NCI-H446 treated with DMSO at 0.1 percent for 48 hours (cell line): ENCODE results near the gene KCNQ1.

ENCODE experiments used
- DNase-seq: peaks from one replicate; lab custom pipeline; 2025; lab: John Stamatoyannopoulos, UW

The KCNQ1 gene

DNA sequence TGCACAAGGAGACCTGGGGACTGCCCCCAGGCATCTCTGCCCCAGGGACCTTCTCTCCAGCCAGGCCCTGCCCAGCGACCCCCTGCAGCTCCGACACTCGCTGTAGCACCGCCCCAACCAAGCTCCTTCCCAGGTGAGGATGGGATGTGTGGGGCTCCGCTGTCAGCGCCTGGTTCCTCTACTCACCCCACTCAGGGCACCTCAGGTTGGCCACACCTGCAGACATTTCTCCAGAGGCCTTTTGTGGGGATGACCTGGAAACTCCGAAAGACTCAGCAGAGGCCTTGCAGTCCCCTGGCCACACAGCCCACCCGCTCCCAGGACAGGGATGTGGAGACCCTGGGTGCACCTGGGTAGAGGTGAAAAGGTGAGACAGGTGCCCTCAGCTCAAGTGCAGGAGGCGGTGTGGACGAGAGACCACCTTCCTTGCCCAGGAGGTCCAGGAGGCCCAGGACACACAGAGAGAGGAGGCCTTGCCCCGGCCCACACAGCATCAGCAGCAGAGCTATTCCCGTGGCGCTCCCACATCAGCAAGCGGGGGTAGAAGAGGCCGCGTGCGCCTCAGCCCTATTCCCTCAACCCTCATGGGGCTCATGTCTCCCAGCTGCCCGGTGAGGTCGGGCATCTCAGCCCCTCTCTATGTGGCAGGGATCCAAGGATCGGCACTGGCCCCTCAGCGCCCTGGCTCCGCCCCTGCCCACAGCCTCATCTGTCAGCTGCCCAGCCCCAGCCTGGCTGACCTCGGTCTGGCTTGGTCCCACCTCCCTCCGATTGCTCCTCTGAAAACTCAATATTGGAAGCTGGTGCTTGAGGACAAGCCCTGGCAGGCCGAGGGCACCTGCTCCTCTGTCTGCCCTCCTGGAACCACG, 21.4 kb upstream of the KCNQ1 start:
- no peak for DNase-seq

DNA sequence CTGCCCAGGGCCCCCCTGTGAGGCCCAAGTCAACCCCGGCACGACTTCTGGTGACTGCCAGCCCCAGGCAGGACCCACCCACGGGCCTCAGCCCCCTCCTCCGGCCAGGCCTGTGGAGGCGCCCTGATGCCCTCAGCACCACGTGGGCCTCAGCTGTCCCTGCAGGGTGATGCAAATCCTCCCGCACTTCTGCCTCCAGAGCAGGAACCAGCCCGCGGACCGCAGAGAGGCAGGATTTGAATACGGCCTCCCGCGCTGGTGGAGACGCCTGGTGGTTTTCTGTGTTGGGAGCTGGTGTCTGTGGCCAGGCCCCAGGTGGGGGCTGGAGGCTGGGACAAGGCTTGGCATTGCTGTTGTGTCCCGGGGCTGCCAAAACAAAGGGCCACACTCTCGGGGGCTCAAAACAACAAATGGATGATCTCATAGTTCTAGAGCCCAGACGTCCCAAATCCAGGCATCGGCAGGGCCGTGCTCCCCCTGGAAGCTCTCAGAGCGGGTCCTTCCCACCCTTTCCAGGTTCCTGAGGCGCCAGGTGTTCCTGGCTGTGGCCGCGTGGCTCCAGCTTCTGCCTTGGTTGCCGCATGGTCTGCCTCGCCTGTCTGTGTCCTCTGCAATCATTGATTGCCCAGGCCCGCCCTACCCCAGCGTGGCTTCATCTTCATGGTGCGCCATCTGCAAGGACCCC, 19.9 kb upstream of the KCNQ1 start:
- no peak for DNase-seq

DNA sequence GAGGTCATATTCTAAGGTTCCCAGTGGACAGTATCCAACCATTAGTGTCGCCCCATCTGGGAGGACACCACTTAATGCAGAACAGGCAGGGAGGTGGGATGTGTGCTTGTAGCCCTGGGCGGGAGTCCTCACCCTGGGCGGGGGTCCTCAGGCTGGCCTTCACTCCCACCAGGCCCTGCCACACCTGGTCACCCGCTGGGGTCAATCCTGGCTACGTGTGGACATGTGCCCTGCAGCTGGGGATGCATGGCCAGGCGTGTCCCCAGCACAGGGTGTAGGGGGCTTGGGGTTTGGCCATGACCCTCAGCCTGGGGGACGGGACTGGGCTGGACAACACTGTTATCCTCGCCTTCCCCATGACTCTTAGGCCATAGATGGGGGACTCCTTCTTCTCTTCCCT, 19.3 kb upstream of the KCNQ1 start:
- DNase-seq: no peak

DNA sequence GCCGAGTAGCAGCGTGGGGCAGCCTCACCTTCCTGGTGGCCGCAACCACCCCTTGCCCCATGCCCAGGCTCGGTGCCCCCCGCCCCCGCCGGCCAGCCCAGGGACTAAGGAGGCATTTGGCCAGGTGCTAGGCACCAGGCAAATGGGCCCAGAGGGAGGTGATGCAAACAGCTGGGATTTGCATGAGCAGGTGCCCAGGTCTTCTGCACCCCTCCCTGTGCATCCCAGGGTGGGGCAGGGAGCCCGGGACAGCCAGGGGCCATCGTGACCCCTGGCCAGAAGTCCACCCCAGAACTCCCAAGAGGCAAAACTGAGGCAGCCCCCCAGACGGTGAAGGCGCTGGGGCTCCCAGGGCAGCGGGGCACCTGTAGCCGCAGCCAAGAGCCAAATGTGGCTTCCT, 18.6 kb upstream of the KCNQ1 start:
- DNase-seq: no peak

DNA sequence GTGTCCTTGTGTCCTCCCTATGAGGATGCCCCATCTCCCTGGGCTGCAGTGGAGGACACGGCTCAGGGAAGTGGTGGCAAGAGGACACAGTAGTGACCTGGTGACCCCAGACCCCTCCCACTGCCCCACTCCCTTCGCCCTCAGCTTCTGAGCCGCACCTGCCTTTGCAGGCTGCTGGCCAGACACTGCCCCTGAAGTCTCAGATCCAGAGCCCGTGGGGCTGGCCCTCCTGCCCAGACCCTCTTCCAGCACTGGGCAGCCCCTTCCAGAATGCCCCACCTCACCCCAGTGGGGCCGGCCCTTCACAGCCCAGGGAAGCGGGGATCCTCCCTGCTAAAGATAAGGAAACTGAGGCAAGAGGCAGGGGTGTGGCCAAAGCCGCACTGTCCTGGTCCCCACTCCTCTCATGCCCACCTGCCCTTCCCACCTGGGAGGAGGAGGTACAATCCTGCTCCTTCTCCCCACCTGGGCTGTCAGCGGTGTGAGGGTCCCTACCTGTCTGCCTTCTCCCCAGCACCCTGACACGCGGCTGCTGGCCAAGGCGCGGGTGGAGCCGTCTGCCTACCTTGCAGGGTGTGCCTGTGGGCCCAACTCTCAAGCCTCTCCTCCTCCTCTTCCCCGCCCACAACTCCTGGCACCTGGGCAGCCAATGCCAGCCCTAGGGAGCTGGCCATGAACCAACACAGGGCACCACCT, 17.8 kb upstream of the KCNQ1 start:
- DNase-seq: no peak

DNA sequence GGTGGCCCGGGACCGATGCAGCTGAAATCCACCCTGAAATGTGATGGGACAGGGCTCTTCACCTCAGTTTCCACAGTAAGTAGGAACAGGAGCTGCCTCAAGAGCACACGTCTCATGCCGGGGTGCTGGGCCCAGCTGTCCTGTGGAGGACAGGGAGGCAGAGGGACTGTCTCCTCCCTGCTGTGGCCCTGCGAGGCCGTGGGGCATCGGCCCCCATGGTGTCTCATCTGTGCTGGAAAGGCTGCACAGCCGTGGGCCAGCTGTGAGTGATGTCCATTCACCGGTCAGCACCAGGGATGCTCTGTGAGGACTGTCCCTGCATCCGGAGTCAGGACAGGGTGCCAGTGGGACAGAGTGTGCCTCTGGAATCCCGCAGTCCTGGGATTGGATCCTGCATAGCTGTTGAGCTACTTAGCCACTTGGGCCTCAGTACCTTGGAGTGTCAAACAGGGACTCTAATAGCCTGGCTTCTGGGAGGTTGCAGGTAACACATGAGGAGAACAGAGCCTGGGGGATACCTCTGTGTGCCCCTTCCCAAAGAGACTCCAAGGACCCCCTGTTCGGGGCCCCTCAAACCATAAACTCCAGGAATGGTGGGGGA, 17.0 kb upstream of the KCNQ1 start:
- no peak for DNase-seq

DNA sequence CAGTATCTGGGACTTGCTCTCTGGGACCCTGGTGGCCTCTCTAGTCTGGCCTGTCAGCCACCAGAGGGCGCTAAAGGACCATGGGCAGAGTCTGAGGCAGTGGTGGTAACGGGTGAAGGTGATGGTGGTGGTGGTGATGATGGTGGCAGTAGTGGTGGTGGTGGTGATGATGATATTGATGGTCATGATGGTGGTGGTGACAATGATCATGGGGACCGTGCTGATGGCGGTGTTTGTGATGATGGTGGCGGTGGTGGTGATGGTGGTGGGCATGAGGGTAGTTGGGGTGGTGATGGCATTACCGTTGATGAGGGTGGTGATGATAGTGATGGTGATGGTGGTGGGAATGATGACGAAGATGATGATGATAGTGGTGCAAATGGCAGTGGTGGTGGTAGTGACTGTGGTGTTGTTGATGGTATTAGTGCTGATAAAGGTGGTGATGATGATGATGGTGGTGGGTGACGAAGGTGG, 16.4 kb upstream of the KCNQ1 start:
- DNase-seq: no peak

DNA sequence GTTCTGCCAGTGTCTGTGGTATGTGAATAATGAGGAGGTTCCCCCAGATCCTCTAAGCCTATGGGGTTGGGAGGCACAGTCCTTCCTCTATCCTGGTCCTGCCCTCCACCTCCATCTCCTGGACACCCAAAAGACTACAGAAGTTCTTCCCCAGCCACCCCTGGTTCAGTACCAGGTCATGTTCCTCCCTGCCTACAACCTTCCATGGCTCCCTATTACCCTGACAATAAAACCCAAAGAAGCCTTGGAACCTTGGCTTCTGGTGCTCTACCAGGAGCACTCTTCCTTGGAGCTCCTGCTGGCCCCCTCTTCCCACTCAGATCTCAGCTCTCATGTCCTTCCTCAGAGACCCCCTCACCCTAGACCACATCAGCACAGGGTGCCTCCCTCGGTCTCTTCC, 13.4 kb upstream of the KCNQ1 start:
- no peak for DNase-seq

DNA sequence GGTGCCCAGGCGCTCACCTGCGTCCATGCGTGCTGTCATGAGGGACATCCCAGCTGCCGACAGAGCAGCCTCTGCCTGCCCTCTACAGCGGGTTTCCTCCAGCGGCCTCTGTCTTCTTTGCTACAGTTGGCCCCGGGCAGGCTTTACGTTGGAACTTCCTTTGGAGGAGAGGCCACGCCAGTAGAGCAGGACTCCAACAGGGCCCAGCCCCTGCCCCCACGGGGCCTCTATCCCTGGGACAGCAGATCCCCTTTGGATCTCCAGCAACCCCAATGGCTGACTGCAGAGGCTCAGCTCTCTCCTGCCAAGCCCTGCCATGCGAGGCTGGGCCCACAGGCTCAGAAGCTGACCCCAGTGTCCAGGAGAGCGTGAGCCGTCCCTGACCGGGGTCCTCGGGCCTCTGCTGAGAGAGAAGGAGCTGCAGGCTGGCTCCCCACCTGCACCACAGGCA, 12.6 kb upstream of the KCNQ1 start:
- no peak for DNase-seq

DNA sequence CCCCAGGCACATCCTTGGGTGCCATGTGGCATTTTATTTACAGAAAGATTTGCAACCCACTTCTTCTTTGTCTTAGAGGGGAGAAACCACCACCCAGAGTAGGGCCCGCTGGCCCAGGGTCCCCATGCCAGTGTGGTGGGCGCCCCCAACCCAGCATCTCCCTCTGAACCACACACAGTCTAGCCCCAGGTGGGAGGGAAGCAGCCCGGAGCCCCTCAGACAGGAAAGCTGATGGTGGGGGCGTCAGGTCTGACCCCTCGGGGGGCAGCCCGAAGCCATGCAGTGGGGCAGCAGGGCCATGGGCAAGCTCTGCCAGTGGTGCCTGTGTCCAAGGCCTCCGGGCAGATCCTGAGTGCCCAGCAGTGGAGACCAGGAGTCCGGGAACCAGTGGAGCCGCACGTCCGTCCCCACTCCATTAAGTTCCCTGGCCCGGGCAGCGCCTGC, 12.2 kb upstream of the KCNQ1 start:
- DNase-seq: no peak

DNA sequence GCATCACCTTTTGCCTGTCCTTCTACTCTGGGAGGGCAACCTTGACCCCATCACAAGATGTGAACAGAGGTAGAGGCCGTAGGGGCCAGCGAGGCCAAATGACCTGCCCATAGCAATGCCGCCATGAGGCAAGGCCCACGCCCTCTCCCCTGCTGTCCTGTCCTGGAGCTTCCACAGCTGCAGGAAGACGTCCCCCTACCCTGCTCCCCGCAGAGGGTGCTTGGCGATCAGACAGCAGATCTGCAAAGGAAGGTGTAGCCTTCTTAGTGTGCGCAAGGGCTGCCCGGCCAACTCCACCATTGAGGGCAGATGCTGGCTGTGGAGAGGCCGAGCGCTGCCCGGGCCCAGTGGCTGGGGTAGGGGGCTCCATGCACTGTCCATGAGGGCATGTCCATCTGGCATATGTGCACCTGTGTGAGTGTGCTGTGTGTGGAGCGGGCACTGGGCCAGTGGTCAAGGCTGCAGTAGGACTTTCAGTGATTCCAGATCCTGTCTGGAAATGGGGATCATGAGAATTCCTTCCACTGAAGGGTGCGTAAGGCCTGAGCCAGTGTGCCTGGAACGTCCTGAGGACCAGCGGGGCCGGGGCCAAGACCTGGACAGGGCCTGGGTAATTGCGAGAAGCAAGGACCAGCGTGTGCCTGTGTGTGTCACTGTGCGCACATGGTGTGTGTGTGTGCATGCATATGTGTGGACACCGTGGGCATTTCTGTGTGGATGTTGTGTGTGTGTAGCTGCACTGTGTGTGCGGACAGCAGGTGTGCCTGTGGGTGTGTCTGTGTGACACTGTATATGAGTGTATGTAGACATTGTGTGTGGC, 11.5 kb upstream of the KCNQ1 start:
- DNase-seq: no peak

DNA sequence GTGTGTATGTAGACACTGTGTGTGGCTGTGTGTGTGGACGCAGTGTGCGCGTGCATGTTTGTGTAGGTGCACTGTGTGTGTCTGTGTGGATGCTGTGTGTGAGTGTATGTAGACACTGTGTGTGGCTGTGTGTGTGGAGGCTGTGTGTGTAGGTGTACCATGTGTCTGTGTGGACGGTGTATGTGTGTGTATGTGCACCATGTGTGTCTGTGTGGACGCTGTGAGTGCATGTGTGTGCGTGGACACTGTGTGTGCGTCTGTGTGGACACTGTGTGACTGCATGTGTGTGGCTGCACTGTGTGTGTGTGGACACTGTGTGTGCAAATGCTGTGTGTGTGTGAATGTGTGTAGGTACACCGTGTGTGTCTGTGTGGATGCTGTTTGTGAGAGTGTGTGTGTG, 10.8 kb upstream of the KCNQ1 start:
- DNase-seq: no peak

DNA sequence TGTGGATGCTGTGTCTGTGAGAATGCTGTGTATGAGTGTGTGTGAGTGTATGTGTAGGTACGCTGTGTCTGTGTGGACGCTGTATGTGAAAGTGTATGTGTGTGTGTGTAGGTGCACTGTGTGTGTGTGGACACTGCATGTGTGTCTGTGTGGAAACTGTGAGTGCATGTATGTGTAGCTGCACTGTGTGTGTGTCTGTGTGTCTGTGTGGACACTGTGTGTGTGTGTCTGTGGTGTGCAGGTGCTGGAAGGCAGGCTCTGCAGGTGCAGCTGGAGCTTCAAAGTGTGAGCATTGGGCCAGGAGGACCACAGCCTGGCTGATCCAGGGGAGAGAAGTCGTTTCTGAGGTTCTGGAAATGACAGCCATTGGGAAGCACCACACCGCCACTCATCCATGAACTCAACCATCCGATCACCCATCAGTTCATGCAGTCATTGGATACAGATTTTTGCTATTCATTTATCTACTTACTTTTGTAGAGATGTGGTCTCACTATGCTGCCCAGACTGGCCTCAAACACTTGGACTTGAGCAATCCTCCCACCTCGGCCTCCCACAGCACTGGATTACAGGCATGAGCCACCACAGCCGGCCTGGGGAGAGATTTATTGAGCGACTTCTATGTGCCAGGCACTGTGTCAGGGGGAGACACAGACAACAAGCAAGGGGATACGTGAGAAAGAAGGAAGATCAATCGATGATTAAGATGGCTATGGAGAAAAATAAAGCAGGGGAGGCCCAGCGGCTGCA, 10.1 kb upstream of the KCNQ1 start:
- DNase-seq: no peak

DNA sequence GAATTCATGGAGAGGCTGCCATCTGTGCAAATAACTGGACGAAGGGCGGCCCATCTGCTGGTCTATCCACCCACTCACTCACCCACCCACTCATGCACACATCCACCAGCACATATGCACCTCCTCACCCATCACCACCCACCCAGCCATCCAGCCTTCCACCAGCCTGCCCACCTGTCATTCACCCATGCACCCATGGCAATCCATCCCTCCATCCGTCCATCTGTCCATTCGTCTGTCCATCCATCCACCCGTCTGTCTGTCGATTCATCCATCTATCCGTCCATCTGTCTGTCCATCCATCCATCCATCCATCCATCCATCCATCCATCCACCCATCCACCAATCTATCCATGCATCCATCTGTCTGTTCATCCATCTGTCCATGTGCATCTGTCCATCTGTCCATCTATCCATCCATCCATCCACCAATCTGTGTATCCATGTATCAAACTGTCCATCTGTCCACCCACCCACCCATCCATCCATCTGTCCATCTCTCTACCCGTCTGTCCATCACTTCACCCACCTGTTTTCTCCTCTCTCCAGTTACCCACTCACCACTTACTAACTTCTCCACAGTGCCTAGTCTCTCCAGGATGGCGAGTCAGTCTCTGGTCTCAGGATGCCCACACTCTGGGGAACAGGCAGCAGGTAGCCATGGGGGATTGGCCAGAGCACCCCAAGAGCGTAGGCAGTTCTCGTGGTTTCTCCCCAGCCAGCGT, 9.4 kb upstream of the KCNQ1 start:
- no peak for DNase-seq

DNA sequence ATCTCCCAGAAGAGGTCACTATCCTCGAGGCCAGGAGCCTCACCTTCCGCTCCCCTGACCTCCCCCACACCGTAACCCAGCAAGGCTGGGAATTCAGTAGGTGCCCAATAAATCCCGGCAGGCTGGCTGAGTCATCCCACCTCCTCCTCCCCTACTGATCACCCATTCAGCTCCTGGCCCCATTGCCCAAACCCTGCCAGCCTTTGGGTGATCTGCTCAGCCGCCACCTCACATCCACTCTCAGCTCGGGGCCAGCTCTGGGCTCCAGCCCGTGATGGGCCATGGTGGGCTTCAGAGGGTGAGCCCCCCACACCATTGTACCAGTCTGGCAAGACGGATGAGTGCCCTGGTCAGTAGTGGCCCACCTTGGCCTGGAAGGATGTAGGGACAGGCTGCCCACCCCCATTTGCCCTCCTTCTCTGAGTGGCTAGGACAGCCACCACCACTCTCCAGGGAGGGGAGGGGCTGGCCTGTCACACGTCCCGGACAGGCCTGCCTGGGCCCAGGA, 8.7 kb upstream of the KCNQ1 start:
- no peak for DNase-seq

DNA sequence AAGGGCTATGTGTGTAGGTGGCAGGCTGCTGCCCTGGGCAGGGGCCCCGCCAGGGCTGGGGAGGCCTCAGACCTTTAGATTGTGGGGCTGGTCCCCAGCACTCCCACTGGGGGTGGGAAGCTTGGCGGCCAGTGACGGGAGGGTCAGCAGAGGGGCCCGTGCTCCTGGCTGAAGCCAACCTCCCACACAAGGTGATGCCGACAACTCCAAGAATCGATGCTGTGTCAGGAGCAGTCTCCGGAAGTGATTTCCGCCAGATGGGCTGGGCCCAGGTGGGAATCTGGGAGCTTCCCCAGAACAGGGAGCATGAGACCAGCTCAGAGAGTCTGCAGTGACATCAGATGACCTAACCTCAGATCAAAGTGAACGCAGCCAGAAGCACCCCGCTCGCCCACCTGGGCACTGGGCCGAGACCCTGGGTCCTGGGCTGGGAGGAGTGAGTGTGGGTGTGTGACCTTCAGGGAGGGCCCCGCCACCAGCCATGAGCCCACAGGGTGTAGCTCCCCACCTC, 8.2 kb upstream of the KCNQ1 start:
- no peak for DNase-seq

DNA sequence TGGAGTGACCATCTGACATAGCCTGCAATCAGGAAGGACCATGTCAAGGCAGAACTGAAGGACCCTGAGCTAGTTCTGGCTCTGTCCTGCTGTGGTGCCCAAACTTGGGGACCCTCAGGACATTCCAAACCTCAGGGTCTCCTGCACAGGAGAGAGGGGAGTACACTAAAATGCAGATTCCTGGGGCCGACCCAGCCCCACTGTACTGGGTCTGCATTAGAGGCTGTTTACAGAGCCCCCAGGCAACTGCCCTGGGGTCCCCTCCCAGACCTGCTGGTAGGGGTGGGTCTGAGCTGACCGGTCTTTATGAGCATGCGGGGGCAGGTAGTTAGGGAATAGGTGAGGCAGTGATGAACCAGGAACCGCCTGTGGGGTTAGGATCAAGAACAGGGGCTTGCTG, 7.3 kb upstream of the KCNQ1 start:
- no peak for DNase-seq

DNA sequence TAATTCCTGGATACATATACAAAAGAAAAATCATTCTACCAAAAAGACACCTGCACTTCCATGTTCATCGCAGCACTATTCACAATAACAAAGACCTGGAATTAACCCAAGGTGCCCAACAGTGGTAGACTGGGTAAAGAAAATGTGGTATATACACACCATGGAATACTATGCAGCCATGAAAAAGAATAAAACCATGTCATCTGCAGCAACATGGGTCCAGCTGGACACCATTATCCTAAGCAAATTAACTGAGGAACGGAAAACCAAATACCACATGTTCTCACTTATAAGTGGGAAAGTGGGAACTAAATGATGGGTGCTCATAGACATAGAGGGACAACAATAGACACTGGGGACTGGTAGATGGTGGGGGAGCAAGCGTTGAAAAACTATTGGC, 5.0 kb upstream of the KCNQ1 start:
- no peak for DNase-seq

DNA sequence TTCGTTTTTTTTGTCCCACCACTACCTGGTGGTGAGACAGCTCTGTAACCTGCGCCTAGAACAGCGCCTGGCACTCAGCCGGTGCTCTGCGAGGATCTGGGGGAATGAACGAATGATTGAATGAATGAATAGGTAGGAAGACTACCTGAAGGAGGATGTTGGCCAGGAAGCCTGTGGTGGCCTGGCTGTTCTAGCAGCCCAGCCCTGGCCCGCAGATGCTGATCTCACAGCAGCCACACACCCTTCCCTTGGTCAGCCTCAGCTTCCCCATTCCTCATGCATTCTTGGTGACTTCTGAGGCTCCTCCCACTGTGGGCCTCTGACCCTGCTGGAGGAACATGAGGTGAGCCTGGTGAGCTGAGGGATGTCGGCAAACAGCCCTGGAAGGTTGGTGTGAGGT, 4.2 kb upstream of the KCNQ1 start:
- no peak for DNase-seq

DNA sequence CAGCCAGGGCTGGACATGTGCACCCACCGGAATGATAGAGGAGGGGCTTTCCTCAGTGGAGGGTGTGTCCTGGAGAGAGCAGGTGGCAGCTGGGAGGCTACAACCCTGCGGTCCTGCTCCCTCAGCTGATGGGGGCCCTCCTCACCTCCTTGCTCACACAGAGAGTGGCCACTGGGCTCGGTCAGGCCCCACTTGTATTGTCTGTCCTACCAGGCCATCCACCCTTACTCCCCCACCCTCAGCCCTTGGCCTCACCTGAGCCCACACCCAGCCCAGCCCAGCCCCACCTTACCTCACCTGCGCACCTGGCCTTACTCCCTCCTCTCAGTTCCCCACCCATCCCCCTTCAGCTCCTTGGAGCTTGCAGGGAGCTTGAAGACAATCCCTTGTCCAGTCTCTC, 3.6 kb upstream of the KCNQ1 start:
- DNase-seq: no peak
